Dermis blood vessel endothelial cell (primary cell): Measurements from ENCODE around the gene ASXL1. TPM values are rescaled to one million over a fixed set of nuclear protein-coding genes. Genes with fewer than 3 reads are reported as not detected.
"Not testable (repeated sequence)": the region's sequence is repeated elsewhere in the genome, so short reads cannot be mapped to it uniquely, and the experiment has no call there.

ENCODE experiments used
- DNase-seq: peaks from one replicate; pipeline ENCODE4 v3.0.0; 2010
- total RNA-seq: library from RNA; depleted of rRNA; stranded (reverse); fragments of >200 nt; gene quantifications from 2 replicates; pipeline ENCODE4 v1.2.3, GENCODE V29; 2014

The ASXL1 gene
- total RNA-seq, 1 donor from 2014 or later = 53.4 TPM

DNA sequence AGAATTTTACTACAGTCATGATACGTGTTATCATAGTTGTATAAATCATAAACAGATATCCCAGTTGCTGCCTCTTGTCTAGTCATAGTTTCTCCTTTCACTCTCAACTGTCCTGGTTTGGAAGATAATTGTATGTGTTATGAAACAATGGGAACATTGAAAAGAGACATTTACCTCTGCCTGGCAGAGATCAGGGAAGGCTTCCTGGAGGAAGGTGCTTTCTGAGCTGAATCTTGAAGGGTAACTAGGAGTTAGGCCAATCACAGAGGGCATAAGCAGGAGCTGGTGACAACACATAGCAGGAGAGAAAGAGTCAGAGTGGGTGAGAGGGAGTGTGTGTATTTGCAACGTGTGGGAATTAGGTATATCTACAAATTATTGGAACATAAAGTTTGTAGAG lies 5.4 kb downstream of the ASXL1 start:
- no peak for DNase-seq

DNA sequence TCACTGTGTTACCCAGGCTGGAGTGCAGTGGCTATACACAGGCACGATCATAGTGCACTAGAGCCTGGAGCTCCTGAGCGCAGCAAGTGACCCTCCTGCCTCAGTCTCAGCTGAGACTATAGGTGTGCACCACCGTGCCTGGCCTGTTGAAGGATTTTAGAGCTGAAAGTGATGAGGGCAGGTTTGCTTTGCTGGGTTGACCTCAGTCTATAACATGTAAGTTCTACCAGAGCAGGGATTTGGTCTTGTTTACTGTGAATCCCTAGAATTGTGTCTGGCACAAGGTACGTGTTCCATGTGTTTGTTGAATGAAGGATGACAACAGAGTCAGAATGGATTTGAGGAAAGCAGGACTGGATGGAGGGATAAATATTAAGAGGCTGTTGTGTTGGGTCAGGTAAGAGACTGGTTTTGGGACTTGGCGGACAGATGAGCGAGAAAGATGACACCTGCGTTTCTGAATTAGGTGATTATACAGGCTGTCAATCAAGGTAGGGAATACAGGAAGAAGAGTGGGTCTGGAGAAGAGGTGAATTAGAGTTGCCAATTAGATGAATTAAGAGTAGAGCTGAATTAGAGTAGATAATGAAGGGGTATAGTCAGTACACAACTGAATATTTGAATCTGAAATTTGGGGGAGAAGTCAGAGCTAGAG lies 6.5 kb downstream of the ASXL1 start:
- DNase-seq = no peak

DNA sequence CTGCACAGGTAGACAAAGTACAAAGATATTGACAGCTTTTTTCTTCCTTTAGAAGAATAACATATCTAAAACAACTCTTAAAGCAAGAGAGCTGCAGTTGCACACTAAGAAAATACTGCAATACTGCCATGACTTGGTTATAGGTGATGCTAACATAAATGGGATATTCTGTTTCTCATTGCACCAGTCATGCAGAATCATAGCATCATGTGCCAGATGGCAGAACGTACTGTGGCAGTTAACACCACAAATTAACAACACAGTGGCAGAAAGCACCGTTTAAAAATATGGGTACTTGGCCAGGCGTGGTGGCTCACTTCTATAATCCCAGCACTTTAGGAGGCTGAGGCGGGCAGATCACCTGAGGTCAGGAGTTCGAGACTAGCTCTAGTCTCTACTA lies 7.4 kb downstream of the ASXL1 start:
- DNase-seq = no peak

DNA sequence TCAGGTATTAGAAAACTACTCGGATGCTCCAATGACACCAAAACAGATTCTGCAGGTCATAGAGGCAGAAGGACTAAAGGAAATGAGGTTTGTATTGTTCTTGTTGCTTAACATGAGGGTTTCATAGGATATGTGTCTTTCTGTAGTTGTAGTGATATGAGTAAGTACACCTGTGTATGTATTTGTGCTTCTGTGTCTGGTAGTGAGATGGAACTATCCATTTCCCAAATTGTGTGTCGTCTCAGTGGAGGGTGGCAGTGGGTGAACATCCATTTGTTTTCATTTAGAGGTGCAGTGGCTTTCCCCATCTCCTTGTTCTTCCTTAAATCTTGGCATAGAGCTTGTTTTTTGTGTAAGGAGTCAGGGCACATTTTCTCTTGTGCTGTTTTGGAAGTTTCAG lies 8.2 kb downstream of the ASXL1 start:
- no peak for DNase-seq

DNA sequence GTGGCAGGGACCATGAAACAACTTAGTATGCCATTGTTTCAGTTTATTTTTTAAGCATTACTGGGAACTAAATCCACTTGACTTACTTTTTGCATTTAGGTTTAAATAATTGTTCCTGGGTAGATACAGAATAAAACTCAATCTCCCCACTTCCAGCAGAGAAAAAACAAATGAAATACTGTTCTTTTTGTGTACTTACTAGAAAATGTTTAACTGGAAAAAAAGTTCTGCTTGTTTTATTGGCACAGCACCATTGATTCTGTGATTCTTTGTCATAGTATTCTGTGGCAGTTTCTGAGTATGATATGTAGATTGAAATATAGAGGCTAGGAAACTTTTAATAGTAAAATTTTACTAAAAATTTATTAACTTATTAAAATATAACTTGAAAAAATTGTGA lies 10.2 kb downstream of the ASXL1 start:
- DNase-seq = no peak

DNA sequence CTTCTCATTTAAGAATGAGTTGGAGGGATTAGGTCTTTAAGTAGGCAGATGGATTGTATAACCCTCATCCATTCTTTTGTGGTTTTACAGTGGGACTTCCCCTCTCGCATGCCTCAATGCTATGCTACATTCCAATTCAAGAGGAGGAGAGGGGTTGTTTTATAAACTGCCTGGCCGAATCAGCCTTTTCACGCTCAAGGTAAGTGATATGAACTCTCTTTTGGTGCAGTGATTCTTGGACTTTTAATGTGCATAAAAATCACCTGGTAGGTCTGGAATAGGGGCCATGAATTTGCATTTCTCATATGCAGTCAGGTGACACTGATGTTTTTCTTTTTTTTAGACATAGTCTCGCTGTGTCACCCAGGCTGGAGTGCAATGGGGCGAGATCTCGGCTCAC lies 10.8 kb downstream of the ASXL1 start:
- no peak for DNase-seq

DNA sequence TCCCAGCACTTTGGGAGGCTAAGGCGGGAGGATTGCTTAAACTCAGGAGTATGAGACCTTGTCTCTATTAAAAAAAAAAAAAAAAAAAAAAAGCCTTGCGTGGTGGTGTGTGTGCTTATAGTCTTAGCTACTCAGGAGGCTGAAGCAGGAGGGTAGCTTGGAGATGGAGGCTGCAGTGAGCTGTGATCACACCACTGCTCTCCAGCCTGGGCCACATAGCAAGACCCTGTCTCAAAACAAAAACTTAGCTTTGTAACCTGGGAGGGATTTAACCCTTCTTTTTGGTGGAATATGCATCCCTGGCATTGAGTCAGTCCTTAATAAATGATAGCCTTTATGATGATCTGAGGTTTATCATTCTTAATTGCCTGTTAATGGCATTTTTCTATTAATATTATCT lies 12.8 kb downstream of the ASXL1 start:
- no peak for DNase-seq

DNA sequence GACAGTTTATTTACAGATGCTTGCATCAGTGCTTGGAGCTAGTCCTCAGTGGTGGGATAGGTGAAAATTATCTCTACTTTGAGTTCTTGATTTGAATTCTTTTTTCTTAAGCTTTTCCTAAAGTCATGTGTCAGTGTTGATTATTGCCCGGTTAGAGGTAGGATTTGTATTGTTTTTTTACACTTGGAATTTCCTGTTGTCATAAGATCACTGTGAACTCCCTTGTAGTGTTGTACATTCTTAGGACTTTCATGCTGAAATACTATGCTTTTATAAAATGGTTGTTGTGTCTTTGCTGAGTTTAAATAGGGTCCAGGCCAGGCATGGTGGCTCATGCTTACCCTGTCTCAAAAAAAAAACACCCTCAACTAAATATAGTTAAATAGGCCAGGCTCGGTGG lies 20.3 kb downstream of the ASXL1 start:
- DNase-seq = peak; percentile 74

DNA sequence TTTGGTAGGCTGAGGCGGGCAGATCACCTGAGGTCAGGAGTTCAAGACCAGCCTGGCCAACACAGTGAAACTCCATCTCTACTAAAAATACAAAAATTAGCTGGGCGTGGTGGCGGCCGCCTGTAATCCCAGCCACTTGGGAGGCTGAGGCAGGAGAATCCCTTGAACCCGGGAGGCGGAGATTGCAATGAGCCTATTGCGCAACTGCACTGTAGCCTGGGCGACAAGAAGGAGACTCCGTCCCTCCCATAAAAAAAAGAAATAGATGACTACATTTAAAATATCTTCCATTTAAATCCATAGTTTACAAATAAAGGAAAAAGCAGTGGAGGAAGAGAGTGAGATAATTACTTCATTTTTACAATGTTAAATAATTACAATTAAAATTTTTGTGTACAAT lies 21.9 kb downstream of the ASXL1 start:
- DNase-seq = not testable (repeated sequence)

DNA sequence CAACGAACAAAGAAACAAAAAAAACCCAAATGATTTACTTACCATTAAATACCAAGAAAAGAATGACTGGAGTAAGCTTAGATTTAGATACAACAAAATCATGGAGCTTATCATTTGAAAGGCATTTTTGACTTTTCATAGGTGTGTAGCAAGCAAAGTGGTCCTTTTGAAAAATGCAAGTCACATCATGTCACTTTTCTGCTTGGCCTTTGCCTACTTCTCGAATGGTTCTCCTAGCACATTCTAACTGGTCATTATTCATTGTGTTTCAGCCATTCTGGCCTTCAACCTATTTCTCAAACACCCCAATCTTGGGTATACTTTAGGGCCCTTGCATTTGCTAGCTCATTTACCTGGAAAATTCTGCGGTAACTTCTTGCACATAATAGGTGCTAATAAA lies 22.6 kb downstream of the ASXL1 start:
- no peak for DNase-seq

DNA sequence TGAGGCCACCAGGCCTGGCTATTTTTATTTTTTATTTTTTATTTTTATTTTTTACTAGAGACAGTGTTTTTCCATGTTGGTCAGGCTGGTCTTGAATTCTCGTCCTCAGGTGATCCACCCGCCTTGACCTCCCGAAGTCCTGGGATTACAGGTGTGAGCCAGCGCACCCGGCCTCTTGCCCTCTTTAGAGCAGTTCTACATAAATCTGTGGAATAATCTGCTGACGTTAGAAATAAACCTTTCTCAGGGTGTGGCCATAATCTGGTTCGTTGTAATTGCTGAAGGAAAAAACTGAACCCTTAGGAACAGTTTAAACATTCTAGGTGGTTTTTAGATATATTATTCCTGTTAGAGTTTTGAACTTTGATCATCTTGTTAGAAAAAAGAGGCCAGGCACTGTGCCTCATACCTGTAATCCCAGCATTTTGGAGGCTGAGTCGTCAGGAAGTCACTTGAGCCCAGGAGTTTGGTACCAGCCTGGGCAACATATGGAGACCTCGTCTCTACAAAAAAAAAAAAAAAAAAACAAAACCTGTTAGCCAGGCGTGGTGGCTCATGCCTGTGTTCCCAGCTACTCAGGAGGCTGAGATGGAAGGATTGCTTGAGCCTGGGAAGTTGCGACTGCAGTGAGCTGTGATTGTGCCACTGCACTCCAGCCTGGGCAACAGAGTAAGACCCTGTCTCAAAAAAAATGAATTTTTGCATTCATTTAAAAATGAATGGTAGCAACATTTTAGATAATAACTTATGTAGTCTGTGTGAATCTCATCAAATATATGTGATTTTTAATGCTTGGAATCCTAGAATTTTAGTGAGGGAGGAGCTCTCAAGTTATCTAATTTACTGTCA lies 24.2 kb downstream of the ASXL1 start:
- no peak for DNase-seq

DNA sequence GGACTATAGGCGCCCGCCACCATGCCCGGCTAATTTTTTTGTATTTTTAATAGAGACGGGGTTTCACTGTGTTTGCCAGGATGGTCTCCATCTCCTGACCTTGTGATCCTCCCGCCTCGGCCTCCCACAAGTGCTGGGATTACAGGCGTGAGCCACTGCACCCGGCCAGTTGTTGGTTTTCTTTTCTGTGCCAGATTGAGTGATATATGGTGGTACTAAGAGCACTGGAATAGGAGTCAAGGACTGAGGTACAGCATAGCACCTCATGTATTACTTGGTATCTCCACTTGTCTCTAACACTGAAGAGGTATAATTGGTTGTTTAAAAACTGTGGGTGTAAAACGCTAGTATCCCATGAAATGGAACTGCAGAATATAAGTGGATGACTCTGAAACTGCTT lies 25.3 kb downstream of the ASXL1 start:
- not testable (repeated sequence) for DNase-seq

DNA sequence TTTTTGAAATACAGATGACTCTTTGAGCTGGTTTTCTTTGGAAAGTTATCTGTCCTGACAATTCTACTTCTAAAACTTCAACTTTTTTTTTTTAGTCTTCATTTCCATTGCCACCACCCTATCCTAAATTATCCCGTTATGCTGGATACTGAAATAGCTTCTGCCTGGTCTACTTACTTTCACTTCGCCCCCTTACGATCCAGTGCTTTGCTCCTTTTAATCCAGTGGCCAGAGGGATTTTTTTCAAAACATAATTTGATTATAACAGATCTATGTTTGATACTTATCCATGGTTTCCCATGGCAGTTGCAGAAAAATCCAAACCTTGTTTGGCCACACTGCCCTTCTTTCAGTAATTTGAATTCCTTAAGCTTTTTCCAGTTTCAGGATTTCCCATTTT lies 27.4 kb downstream of the ASXL1 start:
- DNase-seq = no peak

DNA sequence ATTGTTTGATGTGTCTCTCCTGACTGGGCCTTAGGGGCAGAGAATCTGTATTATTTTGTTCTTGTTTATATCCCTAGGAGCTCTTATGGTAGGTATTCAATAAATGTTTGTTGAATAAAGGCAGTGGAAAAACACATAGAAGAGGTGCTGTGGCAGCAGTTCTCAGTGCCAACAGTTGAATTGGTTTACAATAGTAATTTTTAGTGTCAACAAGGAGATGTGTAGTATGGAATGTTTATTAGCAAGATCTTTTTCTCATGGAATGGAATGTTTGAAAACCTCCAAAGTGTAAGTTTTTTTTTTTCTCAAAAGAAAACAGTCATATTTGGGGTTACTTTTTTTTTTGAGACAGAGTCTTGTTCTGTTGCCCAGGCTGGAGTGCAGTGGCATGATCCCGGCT lies 28.0 kb downstream of the ASXL1 start:
- DNase-seq = no peak

DNA sequence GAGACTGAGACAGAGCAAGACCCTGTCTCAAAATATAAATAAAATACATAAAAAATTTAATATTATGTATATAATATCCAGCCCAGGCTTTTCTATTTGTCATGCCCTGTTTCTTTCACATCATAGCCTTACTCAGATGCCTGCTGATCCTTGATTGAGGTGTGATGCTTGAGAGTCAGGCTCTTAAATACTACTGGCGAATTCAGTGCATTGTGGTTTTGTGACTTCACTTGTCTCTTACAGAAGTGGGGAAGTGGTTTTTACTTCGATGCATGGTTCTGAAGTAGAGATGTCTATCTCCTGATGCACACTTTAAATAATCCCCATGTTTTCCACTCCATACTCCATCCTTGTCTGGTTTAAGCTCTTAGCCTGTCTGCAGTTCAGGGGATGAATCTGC lies 29.1 kb downstream of the ASXL1 start:
- DNase-seq = no peak

DNA sequence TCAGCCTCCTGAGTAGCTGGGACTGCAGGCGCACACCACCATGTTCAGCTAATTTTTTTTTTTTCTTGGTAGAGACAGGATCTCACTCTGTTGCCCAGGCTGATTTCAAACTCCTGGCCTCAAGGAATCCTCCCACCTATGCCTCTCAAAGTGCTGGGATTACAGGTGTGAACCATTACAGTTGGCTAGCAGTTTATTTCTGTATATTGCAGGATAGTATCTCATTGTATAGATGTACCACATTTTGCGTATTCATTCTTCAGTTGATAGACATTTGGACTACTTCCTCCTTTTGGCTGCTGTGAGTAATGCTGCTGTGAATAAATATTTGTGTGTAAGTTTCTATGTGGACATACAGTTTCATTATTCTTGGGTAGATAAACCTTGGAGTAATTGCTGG lies 32.9 kb downstream of the ASXL1 start:
- peak; percentile 21 for DNase-seq

DNA sequence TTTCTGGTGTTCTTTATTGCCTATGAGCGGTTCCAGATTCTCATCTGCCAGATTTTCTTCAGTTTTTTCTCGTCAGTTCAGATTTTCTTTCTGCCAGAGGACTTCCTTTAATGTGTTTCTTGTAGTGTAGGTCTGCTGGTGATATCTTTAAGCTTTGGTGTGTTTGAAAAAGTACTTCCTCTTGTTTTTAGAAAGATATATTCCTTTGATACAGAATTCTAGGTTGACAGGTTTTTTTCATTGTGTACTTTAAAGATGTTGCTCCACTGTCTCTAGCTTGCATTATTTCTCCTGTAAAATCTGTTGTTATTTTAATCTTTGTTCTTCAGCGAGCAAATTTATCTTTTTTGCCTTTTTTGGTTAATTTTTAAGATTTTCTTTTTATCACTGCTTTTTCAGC lies 36.9 kb downstream of the ASXL1 start:
- no peak for DNase-seq

DNA sequence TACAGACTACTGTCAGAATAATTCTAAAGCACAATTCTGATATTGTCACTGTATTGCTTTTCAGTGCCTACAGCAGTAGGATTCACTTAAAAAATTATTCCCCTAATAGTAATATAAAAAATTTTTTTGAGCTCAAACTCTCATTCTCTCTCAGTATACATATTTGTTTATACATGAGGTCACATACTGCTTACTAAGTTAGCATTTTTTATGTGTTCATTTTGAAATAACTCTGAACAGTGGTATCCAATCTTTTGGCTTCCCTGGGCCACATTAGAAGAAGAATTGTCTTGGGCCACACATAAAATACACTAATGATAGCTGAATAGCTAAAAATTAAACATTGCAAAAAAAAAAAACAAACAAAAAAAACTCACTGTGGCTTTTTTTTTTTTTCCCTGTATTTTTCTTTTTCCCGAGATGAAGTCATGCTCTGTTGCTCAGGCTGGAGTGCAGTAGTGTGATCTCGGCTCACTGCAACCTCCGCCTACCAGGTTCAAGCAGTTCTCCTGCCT lies 38.6 kb downstream of the ASXL1 start:
- no peak for DNase-seq

DNA sequence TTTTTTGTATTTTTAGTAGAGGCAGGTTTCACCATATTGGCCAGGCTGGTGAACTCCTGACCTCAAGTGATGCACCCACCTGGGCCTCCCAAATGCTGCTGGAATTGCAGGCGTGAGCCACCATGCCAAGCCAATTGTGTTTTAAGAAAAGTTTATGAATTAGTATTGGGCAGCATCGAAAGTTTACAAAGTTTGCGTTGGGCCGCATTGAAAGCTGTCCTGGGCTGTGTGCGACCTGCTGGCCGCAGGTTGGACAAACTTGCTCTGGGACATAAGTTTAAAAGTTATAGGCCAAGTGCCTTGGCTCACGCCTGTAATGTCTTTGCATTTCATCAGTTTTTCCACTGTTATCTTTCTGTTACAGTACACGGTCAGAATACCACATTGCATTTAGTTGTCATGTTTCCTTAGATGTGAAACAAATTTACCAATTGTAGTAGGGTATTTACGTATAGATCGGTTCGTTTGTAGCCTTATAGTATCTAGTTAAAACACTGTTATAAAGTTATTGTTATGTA lies 39.5 kb downstream of the ASXL1 start:
- no peak for DNase-seq

DNA sequence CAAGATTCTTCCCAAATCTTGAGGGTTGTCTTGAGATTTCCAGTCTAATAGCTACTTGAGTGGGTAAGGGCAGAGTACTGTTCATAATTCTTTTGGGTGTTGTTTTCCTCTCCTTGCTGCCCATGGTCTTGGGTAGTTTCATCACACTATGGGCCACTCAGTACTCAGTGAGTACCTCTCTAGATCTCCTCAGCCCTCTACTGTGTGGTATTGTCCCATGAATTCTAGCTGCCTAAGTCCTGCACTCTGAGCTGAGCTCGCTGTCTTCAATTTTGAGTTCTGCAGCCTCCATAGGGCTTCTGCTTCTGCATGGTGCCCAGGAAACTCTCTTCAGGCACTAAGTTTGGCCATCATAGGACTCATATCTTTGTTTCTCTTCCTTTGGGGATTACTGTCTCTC lies 42.3 kb downstream of the ASXL1 start:
- DNase-seq = no peak

DNA sequence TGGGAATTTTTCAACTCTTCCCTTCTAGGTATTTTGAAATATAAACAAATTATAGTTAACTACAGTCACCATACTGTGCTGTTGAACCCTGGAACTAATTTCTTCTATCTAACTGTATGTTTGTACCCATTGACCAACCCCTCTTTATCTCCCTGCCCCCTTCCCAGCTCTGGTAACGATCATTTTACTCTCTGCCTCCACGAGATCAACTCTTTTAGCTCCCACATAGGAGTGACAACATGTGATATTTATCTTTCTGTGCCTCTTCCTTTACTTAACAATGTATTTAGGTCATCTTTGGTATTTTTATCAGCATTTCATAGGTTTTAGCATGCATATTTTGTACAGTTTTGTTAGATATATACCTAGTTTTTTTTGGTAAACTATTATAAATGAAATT lies 45.9 kb downstream of the ASXL1 start:
- DNase-seq = no peak

DNA sequence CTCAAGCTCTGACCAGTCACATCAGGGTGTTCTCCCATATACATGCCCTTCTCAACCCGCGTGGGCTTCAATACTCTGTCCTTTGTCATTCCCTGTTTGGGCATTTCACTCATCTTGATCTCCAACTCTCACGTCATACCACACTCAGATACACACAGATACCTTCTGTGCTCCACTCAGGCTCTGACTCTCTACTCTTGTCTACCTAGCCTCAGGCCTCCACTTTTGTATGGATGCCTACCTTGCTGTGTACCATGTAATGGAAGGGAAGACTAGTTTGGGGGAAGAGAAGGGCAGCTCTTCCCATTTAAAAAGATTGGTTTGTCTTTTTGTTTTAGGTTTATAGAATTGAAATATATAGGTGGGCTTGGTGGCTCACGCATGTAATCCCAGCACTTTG lies 48.6 kb downstream of the ASXL1 start:
- no peak for DNase-seq

DNA sequence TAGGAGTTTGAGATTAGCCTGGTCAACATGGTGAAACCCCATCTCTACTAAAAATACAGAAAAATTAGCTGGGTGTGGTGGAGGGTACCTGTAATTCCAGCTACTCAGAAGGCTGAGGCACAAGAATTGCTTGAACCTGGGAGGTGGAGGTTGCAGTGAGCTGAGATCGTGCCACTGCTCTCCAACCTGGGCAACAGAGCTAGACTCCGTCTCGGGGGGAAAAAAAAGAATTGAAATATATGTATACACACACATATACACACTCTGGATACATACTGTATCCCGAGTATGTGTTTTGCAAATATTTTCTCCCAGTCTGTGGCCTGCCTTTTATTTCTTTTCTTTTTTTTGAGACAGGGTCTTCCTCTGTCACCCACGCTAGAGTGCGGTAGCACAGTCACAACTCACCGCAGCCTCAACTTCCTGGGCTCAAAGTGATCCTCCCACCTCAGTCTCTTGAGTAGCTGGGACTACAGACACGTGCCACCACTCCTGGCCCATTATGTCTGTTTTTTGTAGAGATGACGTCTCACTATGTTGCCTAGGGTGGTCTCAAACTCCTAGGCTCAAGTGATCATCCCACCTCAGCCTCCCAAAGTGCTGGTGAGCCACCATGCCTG lies 49.1 kb downstream of the ASXL1 start:
- DNase-seq = not testable (repeated sequence)
